T47D (cell line): ENCODE data around the gene NOXA1.

Experiments used
- DNase-seq, 2 experiments: peaks; one replicate each; pipeline versions ENCODE4 v3.0.0 to v3.0.0-alpha.2; 2011 to 2012; ENCODE audit warnings: low read depth in 1 of 2, low spot score in 1 of 2
- JUND ChIP-seq: IDR thresholded peaks from 2 replicates; pipeline ENCODE4 v1.6.1; 2012; ENCODE audit warnings: low read depth
- in situ Hi-C: cut with HindIII; loops from 2 replicates; pipeline ENCODE4 v1.10.0; 2016; ENCODE audit warnings: low sequenced_read_pairs, low pct_unique_long_range_greater_than_20kb

NOXA1 gene

DNA sequence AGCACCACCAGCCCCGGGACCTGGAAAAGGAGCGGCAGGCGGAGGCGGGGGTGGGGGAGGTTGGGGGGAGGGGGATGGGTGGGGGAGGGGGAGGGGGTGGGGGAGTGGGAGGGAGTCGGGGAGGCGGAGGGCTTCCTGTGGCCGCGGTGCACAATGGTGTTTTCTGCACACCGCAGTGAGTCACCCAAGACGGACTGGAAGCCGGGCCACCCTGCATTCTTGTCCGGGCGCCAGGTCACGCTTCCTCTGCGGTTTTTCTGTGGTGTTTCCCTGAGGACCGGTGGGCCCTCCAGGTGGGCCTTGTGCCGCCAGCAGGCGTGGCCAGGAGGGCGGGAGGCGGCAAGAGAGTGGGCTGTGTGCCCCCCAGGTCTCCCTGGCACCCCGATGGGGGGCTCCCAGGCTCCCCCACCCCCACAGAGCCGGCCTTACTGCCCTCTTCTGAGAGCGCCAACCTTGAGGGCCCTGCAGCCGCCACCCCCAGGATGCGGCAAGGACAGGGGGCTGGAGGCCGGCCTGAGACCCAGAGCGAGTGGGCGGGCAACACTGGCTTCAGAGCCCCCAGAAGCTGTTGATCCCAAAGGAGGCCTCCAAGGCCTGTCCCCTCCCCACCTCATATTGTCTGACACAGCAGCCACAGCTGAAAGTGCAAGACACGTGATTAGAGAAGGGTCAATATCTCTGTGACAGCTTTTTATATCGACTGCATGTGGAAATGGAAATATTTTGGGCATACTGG lies 11.4 kb upstream of the NOXA1 start:
- TF ChIP-seq JUND: no peak
- in situ Hi-C loops: no loop called here
- peak; percentile 91 to 93 for DNase-seq

DNA sequence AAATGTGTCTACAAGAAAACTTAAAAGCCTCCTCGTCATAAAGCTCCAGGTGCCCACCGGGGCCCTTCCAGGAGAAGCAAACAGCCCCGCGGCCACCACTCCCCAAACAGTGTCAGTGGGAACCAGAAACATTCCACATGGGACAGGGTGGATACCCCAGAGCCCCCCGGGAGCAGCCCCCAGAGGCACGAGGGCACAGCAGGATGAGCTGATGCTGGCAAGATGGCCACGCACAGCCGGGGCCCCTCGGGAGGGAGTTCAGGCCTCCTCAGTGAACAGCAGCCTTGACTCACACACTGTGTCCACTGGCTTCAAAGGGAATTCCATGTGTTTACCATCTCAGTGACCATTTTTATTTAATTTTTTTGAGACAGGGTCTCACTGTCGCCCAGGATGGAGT lies 10.8 kb upstream of the NOXA1 start:
- in situ Hi-C loops: no loop called here
- no peak for TF ChIP-seq JUND
- no peak for DNase-seq

DNA sequence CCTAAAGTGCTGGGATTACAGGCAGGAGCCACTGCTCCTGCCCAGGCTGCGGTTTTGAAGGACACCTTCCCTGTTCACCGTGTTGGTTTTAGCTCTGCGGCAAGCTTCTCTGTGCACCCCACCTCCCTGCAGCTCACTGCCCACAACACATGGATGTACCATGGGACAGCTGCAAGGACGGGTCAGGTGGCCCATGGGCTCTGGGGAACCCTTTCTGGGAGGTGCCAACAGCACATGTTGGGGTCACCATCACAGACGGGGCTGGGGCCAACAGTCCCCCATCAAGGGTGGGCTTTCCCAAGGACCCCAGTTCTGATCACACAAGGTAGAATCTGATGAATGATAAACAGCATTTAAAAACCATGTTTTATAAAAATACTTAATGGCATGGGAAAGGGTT lies 7.7 kb upstream of the NOXA1 start:
- TF ChIP-seq JUND: no peak

DNA sequence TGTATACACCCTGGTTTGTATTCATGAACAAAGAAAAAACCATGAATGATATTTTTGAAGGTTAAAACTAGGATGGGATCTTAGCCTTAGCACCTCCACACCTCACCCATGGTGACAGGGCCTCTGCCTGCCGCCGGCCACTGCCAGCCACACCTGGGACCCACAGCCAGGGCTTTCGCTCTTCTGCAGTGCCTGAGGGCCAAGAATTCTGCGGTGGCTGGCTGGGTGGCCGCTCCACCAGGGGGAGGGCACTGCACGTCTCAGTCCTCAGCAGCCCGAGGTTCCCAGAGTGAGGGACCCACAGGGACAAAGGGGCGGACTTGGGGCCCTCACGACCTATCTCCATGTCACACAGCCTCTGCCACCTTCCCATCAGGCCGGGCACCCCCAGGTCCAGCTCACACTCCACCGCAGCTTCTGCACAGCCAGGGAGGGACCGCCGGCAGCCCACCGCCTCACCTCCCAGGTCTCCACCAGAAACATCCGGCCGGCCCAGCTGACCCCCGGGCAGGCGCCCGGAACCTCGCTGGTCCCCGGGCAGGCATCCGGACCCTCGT lies 7.1 kb upstream of the NOXA1 start:
- DNase-seq: no peak
- TF ChIP-seq JUND: no peak
- in situ Hi-C loops: no loop called here

More for the DNA sequence above, 7.7 kb upstream of the NOXA1 start:
- DNase-seq: no peak
- in situ Hi-C loops: no loop called here

DNA sequence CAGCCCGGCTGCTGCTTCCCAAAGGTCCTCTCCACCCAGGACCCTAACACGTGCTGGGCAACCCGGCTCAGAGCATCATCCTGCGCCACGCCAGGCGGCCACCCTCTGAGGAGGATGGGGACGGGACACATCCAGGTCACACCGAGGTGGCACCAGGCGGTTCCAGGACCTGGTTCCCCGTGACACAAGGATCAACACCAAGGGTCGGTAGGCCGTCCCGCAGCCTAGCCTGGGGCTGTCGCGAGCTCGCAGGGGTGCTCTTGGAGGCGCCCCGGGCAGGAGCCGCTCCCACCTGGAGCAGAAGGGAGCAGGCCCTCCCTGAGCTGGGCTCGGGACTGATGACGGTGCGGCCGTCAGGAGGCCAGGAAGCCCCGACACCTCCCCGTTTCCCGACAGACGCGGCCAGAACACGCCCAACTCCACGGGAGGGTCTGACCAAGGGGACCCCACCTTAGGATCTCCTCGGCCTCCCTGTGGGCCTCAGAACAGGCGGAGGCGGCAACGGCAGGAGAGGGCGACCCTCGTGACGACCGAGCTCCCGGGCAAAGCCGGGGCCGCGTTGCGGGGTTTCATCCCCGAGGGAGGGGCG lies 6.5 kb upstream of the NOXA1 start:
- DNase-seq: no peak

DNA sequence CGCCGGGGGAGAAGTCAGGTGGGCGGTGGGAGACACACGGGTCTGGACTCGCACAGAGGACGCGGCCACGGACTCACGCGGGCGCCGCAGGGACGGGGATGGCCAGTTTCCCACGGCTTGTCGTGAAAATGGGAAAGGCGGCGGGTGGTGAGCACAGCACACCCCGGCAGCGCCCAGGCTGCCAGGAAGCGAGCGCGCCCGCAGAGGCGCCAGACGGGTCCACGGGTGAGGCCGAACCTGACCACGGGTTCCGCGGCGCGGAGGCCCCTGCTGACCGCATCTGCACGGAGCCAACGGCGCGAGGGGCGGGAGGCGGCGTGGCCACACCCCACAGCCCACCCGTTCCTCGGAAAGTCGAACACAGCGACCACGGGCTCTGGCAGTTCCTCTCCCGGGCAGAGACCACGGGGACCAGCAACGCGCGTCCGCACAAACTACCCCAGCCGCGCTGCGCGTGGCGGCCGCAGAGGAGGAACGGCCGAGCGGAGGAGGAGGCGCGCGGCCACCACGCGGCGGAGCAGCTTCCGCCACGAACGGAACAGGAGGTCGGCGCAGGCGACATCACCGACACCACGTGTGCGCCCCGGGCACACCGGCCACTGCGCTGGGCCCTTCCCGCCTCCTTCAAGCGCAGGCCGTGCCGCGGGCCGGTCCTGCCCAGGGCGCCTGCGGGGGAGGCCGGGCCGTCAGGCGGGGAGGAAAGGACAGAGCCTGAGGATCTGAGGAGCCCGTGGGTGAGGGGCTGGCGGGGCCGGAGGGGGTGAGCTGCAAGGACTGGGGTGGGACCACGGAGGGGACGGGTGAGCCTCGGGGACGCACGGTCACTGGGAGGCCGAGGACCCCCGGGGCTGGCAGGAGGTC lies 5.8 kb upstream of the NOXA1 start:
- in situ Hi-C loops: no loop called here
- no peak for DNase-seq
- TF ChIP-seq JUND: no peak

More for the DNA sequence above, 6.5 kb upstream of the NOXA1 start:
- TF ChIP-seq JUND: no peak
- in situ Hi-C loops: no loop called here

DNA sequence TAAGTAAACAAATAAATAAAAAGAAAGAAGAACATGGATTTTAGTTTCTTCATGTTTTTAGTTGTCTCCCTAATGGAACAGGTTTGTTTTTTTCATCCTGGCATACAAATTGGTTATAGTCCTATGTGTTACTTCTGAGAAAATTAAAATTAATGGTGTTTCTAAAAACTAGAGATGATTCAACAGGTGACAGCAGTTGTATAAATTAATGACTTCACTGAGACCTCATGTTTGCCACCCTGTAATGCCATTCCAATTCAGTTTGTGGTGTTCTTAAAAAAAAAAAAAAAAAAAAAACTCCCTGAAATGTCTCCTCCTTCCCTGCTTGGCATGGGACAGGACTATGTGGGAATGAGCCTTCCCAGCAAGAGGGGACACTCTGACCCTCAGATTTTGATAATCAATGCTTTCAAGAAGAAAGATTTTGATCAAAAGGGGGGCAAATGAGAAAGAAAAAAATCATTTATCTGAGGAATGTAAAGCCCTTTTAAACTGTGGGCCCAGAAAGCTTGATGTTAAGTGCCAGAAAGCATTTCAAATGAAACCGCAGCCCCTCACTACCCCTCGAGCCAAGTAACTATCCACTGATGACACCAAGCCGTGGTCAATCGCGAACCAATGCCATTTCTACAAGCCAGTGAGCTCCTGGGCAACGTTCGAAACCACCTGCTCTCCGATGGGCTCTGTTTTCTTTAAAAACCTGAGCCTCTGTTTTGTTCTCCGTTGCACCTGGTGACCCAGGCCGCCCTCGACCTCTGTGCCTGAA lies 1.2 kb upstream of the NOXA1 start:
- no peak for TF ChIP-seq JUND
- DNase-seq: no peak
- in situ Hi-C loops: no loop called here

DNA sequence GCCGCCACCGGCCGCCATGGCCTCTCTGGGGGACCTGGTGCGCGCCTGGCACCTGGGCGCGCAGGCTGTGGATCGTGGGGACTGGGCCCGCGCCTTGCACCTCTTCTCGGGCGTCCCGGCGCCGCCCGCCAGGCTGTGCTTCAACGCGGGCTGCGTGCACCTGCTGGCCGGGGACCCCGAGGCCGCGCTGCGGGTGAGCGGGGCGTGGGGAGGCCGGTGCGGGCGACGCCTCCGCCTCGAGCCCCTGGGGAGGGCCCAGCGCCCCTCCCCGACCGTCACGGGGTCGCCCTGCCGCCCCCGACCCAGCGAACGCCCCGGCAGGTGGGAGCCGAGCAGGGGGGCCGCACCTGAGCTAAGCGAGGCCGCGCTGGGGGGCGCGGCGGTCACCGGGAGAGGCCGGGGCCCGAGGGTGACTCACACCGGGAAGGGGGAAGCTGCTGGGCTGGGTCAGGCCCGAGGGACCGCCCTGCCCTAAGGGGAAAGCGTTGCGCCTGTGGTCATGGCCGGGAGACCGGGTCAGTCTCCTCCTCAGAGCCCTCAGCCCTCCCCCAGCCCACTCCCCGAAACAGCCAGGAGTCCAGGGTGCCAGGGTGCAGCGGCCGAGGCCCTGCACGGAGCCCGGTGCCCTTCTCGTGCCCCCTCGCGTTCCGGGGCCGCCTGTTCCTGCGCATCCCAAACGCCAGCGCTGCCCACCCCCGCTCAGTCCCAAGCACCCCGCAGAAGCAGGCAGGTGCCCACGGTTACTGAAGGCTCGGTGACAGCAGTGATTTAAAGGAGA lies 510 bp downstream of the NOXA1 start:
- no peak for TF ChIP-seq JUND
- peak; percentile 43 to 56 for DNase-seq
- in situ Hi-C loops: no loop called here

DNA sequence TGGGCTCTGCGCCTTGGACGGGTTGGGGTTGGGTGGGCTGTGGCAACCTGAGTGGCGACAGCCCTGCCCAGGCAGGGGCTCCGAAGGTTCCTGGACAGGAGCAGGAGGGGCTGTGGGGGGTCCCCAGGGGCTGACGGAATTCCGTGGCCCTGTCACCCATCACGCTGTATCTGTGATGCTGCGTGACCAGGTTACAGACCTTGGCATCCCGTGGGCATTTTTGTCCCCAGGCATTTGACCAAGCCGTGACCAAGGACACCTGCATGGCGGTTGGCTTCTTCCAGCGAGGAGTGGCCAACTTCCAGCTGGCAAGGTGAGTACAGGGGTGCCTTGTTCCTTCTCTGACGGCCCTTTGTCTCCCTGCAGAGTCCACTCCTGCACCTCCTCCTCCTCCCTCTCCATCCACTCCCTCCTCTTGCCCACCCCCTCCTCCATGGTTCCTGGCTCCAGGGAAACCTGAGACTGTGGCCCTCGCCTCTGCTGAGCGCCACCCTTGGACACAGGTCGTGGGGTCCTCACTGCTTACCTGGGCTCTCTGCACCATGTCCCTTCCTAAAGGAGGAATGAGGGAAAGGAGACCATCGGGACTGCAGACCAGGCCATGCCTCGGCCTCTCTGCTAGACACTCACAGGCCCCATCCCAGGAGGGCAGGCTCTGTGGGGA lies 3.0 kb downstream of the NOXA1 start:
- no peak for DNase-seq
- TF ChIP-seq JUND: no peak
- in situ Hi-C loops: no loop called here

DNA sequence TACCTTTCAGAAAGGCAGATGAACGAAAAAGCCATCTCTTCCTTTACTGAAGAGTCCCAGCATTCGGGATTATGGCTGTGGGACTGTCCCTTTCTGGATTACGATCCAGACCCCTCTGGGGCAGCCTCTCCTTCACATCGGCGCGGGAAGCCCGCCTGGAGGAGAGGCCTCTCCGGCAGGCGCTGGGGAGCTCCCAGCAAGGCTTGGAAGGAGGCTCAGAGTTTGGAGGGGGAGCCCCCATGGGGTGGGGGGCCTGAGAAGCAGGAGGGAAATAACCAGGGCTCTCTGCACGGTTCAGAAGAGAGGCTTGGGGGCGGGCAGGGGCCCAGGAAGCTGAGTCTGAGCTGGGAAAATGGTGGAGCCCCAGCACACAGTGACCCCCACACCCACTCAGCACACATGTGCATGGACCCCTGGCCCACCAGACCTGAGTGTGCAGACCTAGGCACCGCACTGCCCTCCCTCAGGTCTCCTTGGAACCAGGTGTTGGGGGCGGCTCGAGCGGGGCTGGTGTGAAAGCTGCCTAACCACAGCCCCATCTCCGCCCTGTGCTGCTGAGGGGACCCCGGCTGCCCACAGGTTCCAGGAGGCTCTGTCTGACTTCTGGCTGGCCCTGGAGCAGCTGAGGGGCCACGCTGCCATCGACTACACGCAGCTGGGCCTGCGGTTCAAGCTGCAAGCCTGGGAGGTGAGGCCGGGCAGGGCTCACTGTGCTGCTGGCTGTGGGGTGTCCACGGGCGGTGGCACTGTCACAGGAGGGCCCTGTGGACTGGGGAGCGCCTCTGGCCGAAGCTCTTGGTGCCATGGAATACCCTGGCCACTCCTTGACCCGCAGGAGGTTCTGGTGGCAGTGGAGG lies 4.5 kb downstream of the NOXA1 start:
- in situ Hi-C loops: no loop called here
- no peak for DNase-seq
- no peak for TF ChIP-seq JUND
